GM18499 (cell line): Measurements from ENCODE around the gene NFASC.

Source experiments
- ATAC-seq: cut with Tn5 transposase; IDR thresholded peaks from one replicate; pipeline ENCODE4 v1.9.1; 2021; ENCODE audit warnings: moderate number of reproducible peaks; ENCODE audit not compliant: insufficient read depth, unreplicated experiment

NFASC gene

DNA sequence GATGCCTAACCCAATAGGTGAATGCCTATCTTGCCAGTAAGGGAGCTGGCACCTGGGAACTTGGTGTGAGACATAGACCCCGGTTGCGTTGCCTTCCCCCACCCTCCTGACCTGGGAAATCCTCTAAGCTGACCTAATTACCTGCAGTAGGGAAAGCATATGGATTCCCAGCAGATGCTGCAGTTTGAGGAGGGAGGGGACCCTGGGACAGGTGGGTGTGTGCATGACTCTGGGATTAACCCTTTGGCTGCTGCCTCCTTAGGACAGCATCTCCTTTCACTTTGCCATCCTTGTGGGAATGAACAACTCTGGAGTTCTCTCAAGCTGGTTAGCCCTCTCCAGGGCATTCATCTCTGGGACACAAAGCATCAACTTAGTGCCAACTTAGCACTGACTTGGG, 16.4 kb upstream of the NFASC start:
- ATAC-seq = no peak

DNA sequence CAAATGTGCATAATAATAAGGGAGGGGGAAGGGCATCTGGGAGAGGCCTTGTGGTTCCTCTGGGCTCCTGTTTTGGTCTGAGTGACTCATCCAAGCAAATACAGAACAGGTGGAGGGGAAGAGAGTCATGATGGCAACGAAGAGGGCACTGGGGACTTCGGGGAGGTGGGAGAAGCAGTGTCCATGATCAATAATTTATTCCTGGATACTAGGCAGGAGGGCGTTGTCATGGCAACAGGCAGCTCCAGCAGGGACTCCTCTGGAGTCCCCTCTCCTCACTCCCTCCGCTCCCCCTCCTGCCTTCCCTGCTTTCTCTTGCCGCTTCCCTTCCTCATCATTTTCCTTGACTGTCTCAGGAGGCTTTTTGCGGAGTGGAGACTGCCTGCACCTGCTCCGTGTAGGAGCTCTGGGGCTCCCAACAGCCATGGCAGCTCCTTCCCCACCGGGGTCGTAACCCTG, 12.3 kb upstream of the NFASC start:
- ATAC-seq = no peak

DNA sequence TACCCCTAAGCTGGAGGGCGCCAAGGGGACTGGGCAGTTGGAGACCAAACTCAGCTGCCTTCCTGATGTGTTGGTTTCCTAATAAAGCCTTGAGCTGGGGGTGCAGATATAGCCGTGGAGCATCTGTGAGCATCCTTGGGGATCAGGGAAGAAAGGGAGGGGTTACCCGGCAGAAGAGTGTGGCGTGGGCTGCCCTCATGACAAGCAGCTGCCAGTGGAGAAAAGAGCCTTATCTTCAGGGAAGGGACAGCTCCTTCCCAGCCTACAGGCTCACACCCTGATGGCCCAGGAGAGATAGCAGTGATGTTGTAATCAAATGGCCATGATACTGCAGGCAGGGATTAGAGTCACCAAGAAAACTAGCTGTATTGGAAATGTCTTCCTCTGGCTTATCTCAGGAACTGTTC, 10.8 kb upstream of the NFASC start:
- ATAC-seq = no peak

DNA sequence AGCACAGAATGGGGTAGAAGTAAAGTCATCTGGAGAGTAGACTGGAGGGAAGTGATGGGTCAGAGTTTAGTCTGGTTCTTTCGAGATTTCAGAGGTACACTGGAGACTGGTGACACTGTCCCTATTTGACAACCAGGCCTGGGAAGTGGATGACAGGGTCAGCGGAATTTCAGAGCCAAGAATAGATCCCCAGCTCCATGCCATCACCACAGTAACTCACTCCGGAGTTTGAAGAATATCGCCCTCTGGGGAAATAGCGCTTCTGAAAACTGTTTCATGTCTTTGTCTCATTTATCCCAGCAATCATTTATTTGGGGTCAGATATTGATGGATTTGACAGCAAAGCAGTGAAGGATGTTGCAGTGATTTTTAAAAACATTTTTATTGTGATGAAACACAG, 7.6 kb upstream of the NFASC start:
- ATAC-seq = no peak

DNA sequence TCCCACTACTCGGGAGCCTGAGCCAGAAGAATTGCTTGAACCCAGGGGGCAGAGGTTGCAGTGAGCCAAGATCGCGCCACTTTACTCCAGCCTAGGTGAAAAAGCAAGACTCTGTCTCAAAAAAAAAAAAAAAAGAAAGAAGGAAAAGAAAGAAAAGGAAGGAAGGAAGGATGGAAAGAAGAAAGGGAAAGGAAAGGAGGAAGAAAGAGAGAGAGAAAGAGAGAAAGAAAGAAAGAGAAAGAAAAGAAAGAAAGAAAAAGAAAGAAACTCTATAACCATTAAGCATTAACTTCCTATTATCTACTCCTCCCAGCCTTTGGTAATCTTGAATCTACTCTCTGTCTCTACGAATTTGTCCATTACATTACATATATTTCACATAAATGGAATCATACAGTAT, 6.9 kb upstream of the NFASC start:
- no peak for ATAC-seq

DNA sequence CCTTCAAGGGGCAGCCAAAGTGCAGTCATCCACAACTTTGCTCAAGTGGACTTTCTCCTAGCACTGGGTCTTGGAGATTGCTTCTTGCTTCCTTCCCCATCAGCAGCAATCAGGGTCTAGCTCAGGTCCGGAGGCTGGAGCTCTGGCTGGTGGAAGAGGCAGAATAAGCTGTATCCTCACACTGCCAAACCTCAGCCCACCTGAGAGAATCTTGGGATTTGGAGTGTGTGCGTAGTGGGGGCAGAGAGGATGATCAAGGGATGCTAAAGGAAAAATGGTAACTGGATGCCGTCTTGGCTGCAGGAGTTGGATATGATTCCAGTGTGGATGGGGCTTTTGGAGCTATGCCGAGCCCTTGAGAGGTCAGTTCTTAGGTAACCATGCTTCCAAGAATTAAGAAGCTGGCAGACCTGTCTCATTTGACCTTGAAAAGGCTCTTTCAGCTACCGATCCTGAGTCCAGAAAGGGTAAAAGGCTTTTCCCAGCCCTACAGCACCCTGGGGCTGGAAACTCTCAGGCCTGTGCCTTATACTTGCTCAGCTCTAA, 4.5 kb upstream of the NFASC start:
- no peak for ATAC-seq

DNA sequence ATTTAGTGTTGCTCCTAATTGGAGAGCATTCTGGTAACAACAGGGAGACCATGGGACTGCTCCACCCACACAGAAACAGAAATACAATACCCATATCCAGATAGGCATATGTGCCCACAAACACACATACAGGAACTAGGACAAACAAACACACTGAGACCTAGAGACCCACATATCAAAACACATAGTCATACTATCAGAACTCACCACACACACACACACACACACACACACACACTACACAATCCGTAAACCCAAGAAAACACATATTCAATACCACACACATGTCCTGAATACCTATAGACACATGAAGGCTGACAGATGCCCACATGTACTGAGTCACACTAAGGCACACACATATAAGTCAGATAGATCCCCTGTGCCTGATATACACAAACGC, 3.5 kb upstream of the NFASC start:
- no peak for ATAC-seq

DNA sequence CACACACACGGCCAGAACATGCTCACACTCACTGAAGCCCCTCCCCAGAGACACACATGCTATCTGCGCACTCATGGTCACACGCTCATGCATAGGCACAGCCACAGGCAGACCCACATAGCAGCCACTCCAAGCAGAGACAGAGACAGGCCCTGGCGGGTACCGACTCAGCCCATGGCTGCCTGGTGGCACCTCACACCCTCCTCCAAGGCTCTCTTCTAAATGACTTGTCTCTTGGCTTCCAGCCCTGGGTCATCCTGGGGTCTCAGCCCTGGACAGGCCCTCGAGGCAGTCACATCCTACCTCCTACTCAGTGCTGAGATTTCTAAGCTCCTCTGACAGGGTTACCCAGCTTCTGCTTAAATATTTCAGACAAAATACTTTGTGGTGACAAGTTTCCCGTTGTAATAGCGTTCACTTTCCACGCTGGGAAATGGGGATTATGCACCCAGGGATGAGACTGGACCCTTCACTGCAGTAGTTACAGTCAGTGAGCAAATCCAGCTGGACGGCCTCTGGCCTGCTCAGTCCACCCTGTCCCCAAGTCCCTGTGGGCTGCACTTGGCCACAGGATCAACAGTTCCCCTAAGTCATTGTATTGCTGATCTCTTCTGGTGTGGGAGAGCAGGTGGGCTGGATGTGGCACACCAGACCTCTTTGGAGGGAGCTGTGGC, 2.9 kb upstream of the NFASC start:
- no peak for ATAC-seq

DNA sequence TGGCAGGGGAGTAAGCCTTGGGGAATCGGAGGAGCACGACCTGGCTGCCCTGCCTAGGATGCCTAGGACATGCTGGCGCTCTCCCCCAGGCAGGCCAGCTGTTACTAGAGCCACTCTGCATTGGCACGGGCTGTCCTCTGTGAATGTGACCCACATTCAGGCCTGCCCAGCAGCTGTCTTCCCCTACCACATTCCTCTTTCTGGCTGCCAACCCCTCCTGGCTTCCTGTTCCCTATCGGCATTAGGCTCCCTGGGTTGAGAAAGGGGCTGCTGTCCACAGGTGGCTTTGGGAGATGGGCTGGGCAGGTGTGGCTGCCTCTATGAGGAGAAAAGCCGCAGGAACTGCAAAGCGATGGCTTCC, 2.3 kb upstream of the NFASC start:
- no peak for ATAC-seq

DNA sequence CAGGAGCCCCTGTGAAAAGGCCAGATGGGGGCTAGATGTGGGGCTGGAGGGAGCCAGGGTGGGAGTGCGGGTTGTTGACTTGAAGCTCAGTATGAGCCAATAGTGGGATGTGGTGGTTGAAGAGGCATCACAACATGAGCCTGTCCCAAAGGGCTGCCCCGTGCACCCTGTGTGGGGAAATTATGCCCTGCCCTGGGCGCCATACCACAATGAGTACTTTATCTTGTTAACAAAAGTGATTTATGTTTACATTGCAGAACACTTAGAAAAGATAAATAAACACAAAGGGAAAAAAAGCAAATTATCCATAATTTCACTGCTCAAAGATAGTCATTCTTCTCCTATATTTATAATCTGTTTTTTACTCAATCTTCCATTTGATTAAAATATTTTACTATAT, 1.6 kb upstream of the NFASC start:
- ATAC-seq = no peak

DNA sequence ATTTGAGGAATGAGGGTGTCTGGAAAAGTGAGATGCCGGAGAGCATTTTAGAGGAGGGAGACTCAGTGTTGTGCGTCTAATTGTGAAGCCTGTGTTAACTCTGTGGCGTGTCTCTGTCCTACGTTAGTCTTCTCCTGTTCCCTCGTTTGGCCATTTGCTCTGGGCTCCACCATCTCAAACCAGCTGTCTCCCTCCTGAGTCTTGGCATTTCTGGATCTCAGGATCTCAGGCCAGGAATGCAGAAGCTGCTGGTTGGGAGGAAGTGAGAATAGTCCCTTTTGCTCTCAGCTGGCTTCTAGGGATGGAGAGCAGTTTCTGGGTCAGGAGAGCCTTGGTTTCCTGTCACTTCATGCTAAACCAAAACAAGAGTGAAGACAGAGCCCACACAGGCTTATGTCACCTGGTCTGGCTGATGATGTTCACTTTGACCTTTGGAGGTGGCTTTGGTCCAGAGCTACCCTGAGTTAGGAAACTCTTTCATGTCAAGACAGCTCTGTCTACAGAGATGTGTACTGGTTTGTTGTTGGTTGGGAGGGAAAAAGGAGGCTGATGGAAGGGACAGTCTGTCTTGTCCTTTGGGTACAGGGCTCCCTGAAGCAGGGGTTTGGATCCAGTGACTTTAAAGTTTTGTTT, 859 bp downstream of the NFASC start:
- no peak for ATAC-seq

DNA sequence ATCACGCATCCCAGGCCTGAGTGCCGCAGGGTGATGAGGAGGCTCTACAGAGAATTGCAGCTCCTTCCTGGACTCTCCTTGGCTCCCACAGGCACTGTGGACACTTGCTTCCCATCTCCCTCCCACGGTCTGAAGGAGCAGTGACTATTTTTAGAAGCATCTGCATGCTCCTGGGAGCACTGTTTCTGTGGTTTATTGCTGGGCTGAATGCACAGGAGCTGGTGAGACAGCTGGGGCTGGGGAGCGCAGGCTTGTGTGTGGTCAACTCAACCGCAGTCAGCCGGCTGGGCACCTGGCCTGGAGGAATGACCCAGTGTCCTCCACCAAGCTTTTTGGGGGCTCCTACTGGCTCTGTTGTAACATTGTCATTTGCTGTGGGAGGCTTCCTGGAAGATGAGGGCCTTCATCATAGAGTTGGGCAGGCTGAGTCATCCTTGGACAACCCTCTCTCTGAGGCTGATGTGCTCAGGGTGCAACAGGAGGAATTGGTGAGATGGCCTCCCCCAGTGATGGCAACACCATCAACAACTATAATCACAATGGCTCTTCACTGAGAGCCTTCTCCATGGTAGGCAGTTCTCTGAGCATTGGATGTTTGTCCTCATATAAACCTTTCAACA, 1.7 kb downstream of the NFASC start:
- ATAC-seq = no peak

DNA sequence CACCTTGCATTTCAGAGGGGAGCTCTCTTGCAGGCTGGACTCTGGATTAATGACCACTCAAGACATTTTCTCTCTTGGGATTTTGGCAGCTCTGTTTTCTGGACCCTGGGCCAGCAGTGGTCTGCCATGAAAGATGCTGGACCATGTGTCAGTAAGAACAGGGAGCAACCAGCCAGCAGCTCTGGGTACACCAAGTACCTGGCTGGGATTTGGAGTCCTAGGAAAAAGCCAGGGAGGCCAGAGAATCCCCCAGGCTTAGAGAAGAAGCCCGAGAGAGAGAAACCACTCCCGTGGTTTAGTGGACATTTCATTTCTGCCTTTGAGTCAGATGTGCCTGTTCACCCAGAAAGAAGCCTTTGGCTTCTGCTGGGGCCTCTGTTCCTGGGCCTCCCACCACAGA, 2.5 kb downstream of the NFASC start:
- ATAC-seq = no peak

DNA sequence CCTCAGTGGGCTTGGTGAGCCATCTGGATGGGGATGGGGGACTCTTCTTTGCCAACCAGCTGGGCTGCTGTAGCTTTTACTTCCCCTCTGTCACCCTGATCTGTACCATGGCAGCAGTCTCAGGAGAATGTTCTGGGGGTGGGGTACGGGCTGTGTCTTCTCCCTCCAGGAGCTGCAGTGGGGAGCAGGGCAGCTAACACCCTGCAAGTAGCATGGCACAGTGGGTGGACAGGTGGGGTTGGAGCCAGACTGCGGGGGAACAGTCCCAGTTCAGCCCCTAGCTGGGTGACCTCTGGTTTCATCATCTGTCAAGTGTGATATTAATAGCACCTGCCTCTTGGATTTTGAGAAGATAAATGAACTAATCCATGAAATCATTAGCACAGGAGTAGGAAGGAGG, 3.1 kb downstream of the NFASC start:
- no peak for ATAC-seq

DNA sequence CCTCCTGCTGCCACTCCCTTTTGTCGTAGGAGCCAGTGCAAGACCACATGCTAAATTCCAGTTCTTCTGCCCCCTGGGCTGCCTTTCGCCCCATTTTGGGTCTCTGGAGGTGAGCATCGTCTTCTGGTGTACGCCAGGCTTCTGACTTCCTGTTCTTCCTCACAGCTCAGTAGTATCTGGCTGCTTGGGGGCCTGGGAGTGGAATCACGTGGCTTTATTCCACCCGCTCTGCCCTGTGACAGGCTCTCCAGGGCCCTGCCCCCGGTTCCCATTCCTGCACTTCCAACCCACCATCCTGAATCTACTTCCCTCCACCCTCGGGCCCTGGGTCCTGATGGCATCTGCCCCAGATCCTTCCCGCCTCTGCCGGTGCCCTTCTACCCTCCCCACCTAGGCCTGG, 3.6 kb downstream of the NFASC start:
- ATAC-seq = no peak

DNA sequence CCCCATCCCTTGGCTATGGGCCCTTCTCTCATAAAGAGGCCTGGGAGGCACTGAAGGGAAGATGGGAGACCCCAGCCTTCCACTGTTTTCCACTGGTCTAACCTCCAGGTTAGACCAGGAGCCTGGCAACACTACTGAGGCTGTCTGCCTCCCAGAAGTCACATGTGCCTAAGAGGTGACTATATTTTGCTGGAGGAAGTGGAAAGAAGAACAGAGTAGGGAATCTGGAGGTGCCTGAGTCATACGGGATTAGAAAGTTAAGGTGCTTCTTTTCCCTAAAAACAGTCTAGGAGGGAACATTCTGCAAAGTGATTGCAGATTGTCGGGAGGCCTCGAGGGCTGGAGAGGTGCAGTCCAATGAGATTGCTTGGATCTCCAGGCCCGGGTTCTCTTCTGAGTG, 4.6 kb downstream of the NFASC start:
- no peak for ATAC-seq

DNA sequence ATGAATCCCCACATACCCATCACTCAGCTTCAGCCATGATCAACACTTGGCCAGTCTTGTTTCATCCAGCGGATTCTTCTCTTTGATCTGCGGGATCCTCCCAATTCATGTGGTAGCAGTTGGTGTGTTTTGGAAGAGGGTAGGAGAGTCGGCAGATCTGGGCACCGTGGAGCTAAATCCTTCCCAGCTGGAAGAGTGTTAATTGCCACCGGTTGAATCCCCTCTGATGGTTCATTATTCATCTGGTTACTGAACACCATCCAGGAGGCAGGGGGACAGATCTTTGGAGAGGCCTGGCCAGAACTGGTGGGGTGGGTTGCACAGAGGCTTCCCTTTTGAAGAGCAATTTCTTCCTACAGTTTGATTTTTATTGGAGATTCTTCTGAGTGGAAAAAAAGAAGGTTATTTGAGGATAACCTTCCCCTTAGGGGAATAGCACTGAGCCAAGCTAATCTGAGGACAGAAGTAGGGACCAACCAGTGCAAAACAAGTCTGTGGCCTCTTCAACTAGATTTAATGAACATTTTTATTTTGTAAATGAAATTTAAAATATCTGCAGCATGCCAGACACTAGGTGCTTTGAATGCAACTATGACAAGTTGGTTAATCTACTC, 8.1 kb downstream of the NFASC start:
- ATAC-seq = no peak

DNA sequence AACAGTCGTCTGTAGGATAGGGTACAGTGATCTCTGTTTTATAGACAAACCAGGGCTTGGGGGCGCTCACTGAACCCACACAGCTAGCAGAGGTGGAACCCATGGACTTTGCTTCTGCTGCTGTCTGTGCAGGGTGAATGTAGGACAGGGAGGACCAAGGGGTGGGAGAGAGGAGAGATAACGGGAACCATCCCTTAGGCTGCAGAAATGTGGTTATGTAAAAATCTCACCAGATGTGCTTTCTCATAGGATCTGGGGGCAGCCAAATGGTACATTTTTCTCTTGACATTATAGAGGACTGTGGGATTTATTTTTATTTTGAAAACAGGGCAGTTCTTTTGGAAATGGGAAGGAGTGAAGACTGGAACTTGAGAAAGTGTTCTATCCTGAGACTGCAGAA, 8.7 kb downstream of the NFASC start:
- ATAC-seq = no peak

DNA sequence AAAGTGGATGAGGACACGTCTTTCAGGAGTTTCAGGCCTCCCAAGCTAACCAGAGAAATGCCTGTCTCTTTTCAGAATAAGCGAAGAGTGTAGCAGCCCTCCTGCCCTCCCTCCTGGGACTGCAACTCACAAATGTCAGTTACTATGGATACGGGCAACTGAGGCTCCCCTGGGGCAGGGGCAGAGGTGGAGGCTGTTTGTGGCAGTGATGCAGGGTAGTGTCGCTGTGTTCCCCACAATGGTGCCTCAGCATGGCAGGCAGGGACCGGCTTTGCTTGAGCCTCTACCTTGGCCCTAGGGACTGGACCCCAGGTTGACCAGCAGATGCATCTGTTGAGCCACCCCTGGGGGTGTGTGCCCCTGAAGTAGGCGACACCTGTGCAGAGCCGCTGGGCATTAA, 10.2 kb downstream of the NFASC start:
- ATAC-seq = no peak

DNA sequence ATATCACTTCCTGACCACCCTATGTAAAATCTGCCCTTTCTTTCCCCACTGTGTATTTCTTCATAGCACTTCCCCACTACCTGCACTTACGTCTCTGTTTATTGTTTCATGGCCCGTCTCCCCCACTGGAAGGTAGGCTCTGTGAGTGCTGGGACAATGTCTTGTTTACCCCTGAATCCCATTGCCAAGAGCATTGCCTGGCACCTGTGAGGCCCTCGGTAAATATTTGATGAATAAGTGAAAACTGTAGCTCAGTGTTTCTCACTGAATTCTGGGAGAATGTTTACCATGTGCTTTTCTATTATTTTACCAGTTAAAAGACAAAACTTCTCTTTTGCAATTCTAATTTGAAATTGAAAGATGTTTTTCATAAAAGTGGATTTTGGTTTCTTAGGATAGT, 11.8 kb downstream of the NFASC start:
- ATAC-seq = no peak

DNA sequence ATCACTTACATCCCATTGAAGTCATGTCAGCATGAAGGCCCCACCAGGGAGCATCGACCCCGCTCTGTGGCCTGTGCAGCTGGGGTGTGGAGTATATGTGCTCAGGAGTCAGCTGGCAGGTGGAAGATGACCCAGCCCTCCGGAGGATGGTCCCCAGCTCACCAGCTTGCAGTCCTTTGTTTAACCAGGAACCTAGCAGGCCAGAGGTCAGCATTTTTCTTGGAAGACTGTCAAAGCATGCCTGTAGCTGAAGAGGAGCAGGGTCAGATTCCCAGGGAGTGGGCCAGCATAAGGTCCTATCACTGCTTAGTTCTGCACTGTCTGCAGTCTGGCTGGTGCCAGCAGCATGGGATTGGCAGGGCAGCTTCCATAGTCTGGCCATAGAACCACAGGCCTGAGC, 12.7 kb downstream of the NFASC start:
- ATAC-seq = no peak
